HUES6 (cell line): Measurements from ENCODE around the gene KLHL15.

Source experiments
- H3K27ac ChIP-seq: 2 replicates; pipeline ENCODE4 v1.7.0; 2013; ENCODE audit warnings: low read depth, mild to moderate bottlenecking, low read length, inconsistent platforms
- H3K27me3 ChIP-seq: 2 replicates; pipeline ENCODE4 v1.6.1; 2013; ENCODE audit warnings: low read length; ENCODE audit not compliant: control insufficient read depth, insufficient read depth
- H3K36me3 ChIP-seq: 2 replicates; pipeline ENCODE4 v1.6.1; 2013; ENCODE audit warnings: low read length; ENCODE audit not compliant: control insufficient read depth, insufficient read depth
- H3K4me1 ChIP-seq: 2 replicates; pipeline ENCODE4 v1.6.1; 2013; ENCODE audit warnings: low read length; ENCODE audit not compliant: control insufficient read depth, insufficient read depth
- H3K4me3 ChIP-seq: 2 replicates; pipeline ENCODE4 v1.5.1; 2013; ENCODE audit warnings: low read depth, low read length
- H3K9ac ChIP-seq: one replicate; pipeline ENCODE4 v1.6.1; 2013; ENCODE audit warnings: mild to moderate bottlenecking, low read length
- H3K9me3 ChIP-seq: 2 replicates; pipeline ENCODE4 v1.6.1; 2013; ENCODE audit warnings: low read depth, low read length; ENCODE audit not compliant: control insufficient read depth, insufficient read depth

Gene KLHL15

GRCh38 chrX:24017674-24018073, 9.3 kb downstream of the KLHL15 start:
- no peaks in the 10 kb centered on the region; the same call in 1 of the 2 replicates for H3K27me3 ChIP-seq
- no peak overlapping the region for H3K9ac ChIP-seq
- H3K36me3 ChIP-seq: peaks cover 12% of the 10 kb centered on the region
- H3K9me3 ChIP-seq: no peaks in the 10 kb centered on the region
- no peaks in the 10 kb centered on the region; the same call in 1 of the 2 replicates for H3K4me1 ChIP-seq
- H3K27ac ChIP-seq: no peak overlapping the region
- no peak overlapping the region for H3K4me3 ChIP-seq

GRCh38 chrX:24014388-24015018, 12.5 kb downstream of the KLHL15 start:
- Histone ChIP-seq H3K36me3 (peaks cover 15% of the 10 kb centered on the region), H3K9me3 (no peaks in the 10 kb centered on the region), H3K4me3 (no peak overlapping the region), H3K4me1 (no peaks in the 10 kb centered on the region; the same call in 1 of the 2 replicates), H3K27ac (no peak overlapping the region), H3K27me3 (no peaks in the 10 kb centered on the region; the same call in 1 of the 2 replicates), H3K9ac (no peak overlapping the region)

GRCh38 chrX:24012266-24012665, 14.7 kb downstream of the KLHL15 start:
- H3K36me3 ChIP-seq: peaks cover 8% of the 10 kb centered on the region; the same call in 1 of the 2 replicates
- no peak overlapping the region for H3K9ac ChIP-seq
- no peaks in the 10 kb centered on the region; the same call in 1 of the 2 replicates for H3K4me1 ChIP-seq
- no peak overlapping the region for H3K27ac ChIP-seq
- no peak overlapping the region for H3K4me3 ChIP-seq
- H3K27me3 ChIP-seq: no peaks in the 10 kb centered on the region; the same call in 1 of the 2 replicates
- H3K9me3 ChIP-seq: no peaks in the 10 kb centered on the region

- peaks cover 29% of the 10 kb centered on the region for H3K36me3 ChIP-seq
- H3K27ac ChIP-seq: no peak overlapping the region
- no peaks in the 10 kb centered on the region for H3K9me3 ChIP-seq
- H3K27me3 ChIP-seq: no peaks in the 10 kb centered on the region; the same call in 1 of the 2 replicates
- H3K9ac ChIP-seq: no peak overlapping the region
- no peak overlapping the region for H3K4me3 ChIP-seq
- peaks cover 4% of the 10 kb centered on the region; the same call in 1 of the 2 replicates for H3K4me1 ChIP-seq
These were observed 21.1 kb downstream of the KLHL15 start for GRCh38 chrX:24005867-24006266.

- Histone ChIP-seq H3K27ac (no peak overlapping the region), H3K9ac (no peak overlapping the region), H3K27me3 (no peaks in the 10 kb centered on the region), H3K36me3 (peaks cover 33% of the 10 kb centered on the region), H3K9me3 (no peaks in the 10 kb centered on the region), H3K4me1 (peaks cover 4% of the 10 kb centered on the region; the same call in 1 of the 2 replicates), H3K4me3 (no peak overlapping the region)
These were observed 22.0 kb downstream of the KLHL15 start for GRCh38 chrX:24005028-24005427.

GRCh38 chrX:24002792-24003191, 24.2 kb downstream of the KLHL15 start:
- H3K36me3 ChIP-seq: peaks cover 36% of the 10 kb centered on the region
- no peak overlapping the region for H3K27ac ChIP-seq
- H3K9ac ChIP-seq: no peak overlapping the region
- H3K27me3 ChIP-seq: no peaks in the 10 kb centered on the region
- H3K4me1 ChIP-seq: peaks cover 4% of the 10 kb centered on the region; the same call in 1 of the 2 replicates
- no peak overlapping the region for H3K4me3 ChIP-seq
- 0 out of 2 replicates have a peak, but pooled peaks cover 2% of the 10 kb centered on the region for H3K9me3 ChIP-seq

GRCh38 chrX:24002167-24002566, 24.8 kb downstream of the KLHL15 start:
- Histone ChIP-seq H3K4me1 (peaks cover 4% of the 10 kb centered on the region; the same call in 1 of the 2 replicates), H3K27ac (no peak overlapping the region), H3K9ac (no peak overlapping the region), H3K36me3 (peaks cover 36% of the 10 kb centered on the region), H3K27me3 (no peaks in the 10 kb centered on the region), H3K4me3 (no peak overlapping the region), H3K9me3 (0 out of 2 replicates have a peak, but pooled peaks cover 2% of the 10 kb centered on the region)

GRCh38 chrX:23999671-24000070, 27.3 kb downstream of the KLHL15 start:
- Histone ChIP-seq H3K9ac (no peak overlapping the region), H3K4me1 (peaks cover 4% of the 10 kb centered on the region; the same call in 1 of the 2 replicates), H3K27me3 (no peaks in the 10 kb centered on the region), H3K27ac (no peak overlapping the region), H3K4me3 (no peak overlapping the region), H3K9me3 (0 out of 2 replicates have a peak, but pooled peaks cover 2% of the 10 kb centered on the region), H3K36me3 (peaks cover 28% of the 10 kb centered on the region)

- Histone ChIP-seq H3K9ac (no peak overlapping the region), H3K4me1 (no peaks in the 10 kb centered on the region), H3K27ac (no peak overlapping the region), H3K4me3 (no peak overlapping the region), H3K9me3 (no peaks in the 10 kb centered on the region), H3K36me3 (peaks cover 39% of the 10 kb centered on the region), H3K27me3 (no peaks in the 10 kb centered on the region; the same call in 1 of the 2 replicates)
These were observed 33.9 kb downstream of the KLHL15 start for GRCh38 chrX:23993012-23993633.

- Histone ChIP-seq H3K9me3 (no peaks in the 10 kb centered on the region), H3K27me3 (no peaks in the 10 kb centered on the region; the same call in 1 of the 2 replicates), H3K27ac (no peak overlapping the region), H3K4me3 (no peak overlapping the region), H3K9ac (no peak overlapping the region), H3K36me3 (peaks cover 46% of the 10 kb centered on the region), H3K4me1 (no peaks in the 10 kb centered on the region)
These were observed 34.6 kb downstream of the KLHL15 start for GRCh38 chrX:23992431-23992830.

- no peak overlapping the region for H3K9ac ChIP-seq
- H3K9me3 ChIP-seq: no peaks in the 10 kb centered on the region
- peaks cover 52% of the 10 kb centered on the region for H3K36me3 ChIP-seq
- H3K27me3 ChIP-seq: no peaks in the 10 kb centered on the region; the same call in 1 of the 2 replicates
- no peak overlapping the region for H3K4me3 ChIP-seq
- no peak overlapping the region for H3K27ac ChIP-seq
- no peaks in the 10 kb centered on the region for H3K4me1 ChIP-seq
These were observed 36.5 kb downstream of the KLHL15 start for GRCh38 chrX:23990455-23990854.
